ENCODE measurements around the gene SPOPL.

SPOPL gene

GRCh38 chr2:138622613-138623012 lies 121.0 kb downstream of the SPOPL start:
- H3K27ac ChIP-seq: no peak overlapping the region
- no peak for TF ChIP-seq ZFX (IDR thresholded peaks at IDR 0.05)
- TF ChIP-seq CTCF (conservative IDR thresholded peaks at IDR 0.05): no peak

All from C4-2B (cell line).